ENCODE results near the gene THOP1.

The THOP1 gene

GRCh38 chr19:2802826-2803225 lies 17.5 kb downstream of the THOP1 start:
- Histone ChIP-seq H3K9ac (ENCODE audit: low read length in 5 of 5) (no peak overlapping the region), H3K27ac (ENCODE audit: low read depth, low read length) (no peak overlapping the region), H3K4me3 (ENCODE audit: low read depth in 1 of 5, low read length in 5 of 5) (no peak overlapping the region), H3K36me3 (ENCODE audit: control insufficient read depth in 5 of 5, insufficient read depth in 5 of 5, low read length in 5 of 5) (peaks cover 0 to 76% (median 49%) of the 10 kb centered on the region in 5 donors), H3K27me3 (ENCODE audit: control insufficient read depth in 5 of 5, insufficient read depth in 4 of 5, low read length in 5 of 5) (no peaks in the 10 kb centered on the region), H3K4me1 (ENCODE audit: control insufficient read depth in 5 of 5, insufficient read depth in 5 of 5, low read length in 5 of 5) (no peaks in the 10 kb centered on the region), H3K9me3 (ENCODE audit: control insufficient read depth in 5 of 5, low read length in 5 of 5) (no peaks in the 10 kb centered on the region)

GRCh38 chr19:2803486-2804155 lies 18.3 kb downstream of the THOP1 start:
- peaks cover 0 to 76% (median 50%) of the 10 kb centered on the region in 5 donors for H3K36me3 ChIP-seq (ENCODE audit: control insufficient read depth in 5 of 5, insufficient read depth in 5 of 5, low read length in 5 of 5)

GRCh38 chr19:2804156-2805004 lies 19.1 kb downstream of the THOP1 start:
- H3K9ac ChIP-seq (ENCODE audit: low read length in 5 of 5): no peak overlapping the region
- no peak overlapping the region for H3K27ac ChIP-seq (ENCODE audit: low read depth, low read length)
- no peaks in the 10 kb centered on the region for H3K9me3 ChIP-seq (ENCODE audit: control insufficient read depth in 5 of 5, low read length in 5 of 5)
- no peaks in the 10 kb centered on the region for H3K4me1 ChIP-seq (ENCODE audit: control insufficient read depth in 5 of 5, insufficient read depth in 5 of 5, low read length in 5 of 5)
- H3K4me3 ChIP-seq (ENCODE audit: low read depth in 1 of 5, low read length in 5 of 5): no peak overlapping the region
- peaks cover 0 to 76% (median 56%) of the 10 kb centered on the region in 5 donors for H3K36me3 ChIP-seq (ENCODE audit: control insufficient read depth in 5 of 5, insufficient read depth in 5 of 5, low read length in 5 of 5)
- no peaks in the 10 kb centered on the region for H3K27me3 ChIP-seq (ENCODE audit: control insufficient read depth in 5 of 5, insufficient read depth in 4 of 5, low read length in 5 of 5)

More at GRCh38 chr19:2803486-2804155, 18.3 kb downstream of the THOP1 start:
- H3K27ac ChIP-seq (ENCODE audit: low read depth, low read length): no peak overlapping the region
- no peak overlapping the region for H3K9ac ChIP-seq (ENCODE audit: low read length in 5 of 5)
- no peaks in the 10 kb centered on the region for H3K9me3 ChIP-seq (ENCODE audit: control insufficient read depth in 5 of 5, low read length in 5 of 5)
- H3K4me3 ChIP-seq (ENCODE audit: low read depth in 1 of 5, low read length in 5 of 5): no peak overlapping the region
- no peaks in the 10 kb centered on the region for H3K27me3 ChIP-seq (ENCODE audit: control insufficient read depth in 5 of 5, insufficient read depth in 4 of 5, low read length in 5 of 5)
- H3K4me1 ChIP-seq (ENCODE audit: control insufficient read depth in 5 of 5, insufficient read depth in 5 of 5, low read length in 5 of 5): no peaks in the 10 kb centered on the region

- Histone ChIP-seq H3K27ac (ENCODE audit: low read depth, low read length) (no peak overlapping the region), H3K36me3 (ENCODE audit: control insufficient read depth in 5 of 5, insufficient read depth in 5 of 5, low read length in 5 of 5) (peaks cover 0 to 77% (median 56%) of the 10 kb centered on the region in 5 donors)
These were observed 20.1 kb downstream of the THOP1 start for GRCh38 chr19:2805261-2805900.

DNA sequence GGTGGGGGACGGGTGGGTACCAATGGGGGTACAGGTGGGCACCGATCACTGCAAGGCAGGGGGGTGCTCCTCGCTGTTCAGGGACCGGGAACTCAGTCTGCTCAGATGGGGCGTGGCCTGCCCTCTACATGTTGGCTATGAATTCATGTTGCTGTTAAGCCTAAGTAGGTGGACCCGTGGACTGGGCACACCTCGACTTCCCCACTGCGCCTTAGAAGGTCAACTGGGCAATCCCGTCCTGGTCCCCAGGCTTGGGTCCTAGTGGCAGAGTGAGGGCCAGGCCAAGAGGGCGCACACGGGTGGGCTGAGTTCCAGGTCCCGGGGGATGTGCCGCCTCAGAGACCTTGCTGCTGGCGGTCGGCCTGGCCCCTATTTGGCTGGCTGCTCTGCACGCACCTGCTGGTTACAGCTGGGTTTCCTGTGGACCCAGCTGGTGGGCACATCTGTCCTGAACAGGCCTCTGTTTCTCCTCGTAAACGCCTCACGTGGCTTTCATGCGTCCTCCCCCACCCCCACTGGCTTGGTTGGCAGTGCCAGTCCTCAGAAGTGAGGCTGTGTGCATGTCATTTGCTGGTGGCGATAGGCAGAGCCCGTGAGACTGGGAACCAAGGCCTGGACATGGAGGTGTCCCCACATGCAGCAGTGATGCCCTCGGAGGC lies 20.8 kb downstream of the THOP1 start:
- peaks cover 0 to 77% (median 51%) of the 10 kb centered on the region in 5 donors for H3K36me3 ChIP-seq (ENCODE audit: control insufficient read depth in 5 of 5, insufficient read depth in 5 of 5, low read length in 5 of 5)
- H3K4me3 ChIP-seq (ENCODE audit: low read depth in 1 of 5, low read length in 5 of 5): no peak overlapping the region
- H3K27me3 ChIP-seq (ENCODE audit: control insufficient read depth in 5 of 5, insufficient read depth in 4 of 5, low read length in 5 of 5): no peaks in the 10 kb centered on the region
- H3K27ac ChIP-seq (ENCODE audit: low read depth, low read length): no peak overlapping the region
- H3K9me3 ChIP-seq (ENCODE audit: control insufficient read depth in 5 of 5, low read length in 5 of 5): no peaks in the 10 kb centered on the region
- no peak overlapping the region for H3K9ac ChIP-seq (ENCODE audit: low read length in 5 of 5)
- H3K4me1 ChIP-seq (ENCODE audit: control insufficient read depth in 5 of 5, insufficient read depth in 5 of 5, low read length in 5 of 5): no peaks in the 10 kb centered on the region

More at GRCh38 chr19:2805261-2805900, 20.1 kb downstream of the THOP1 start:
- Histone ChIP-seq H3K4me1 (ENCODE audit: control insufficient read depth in 5 of 5, insufficient read depth in 5 of 5, low read length in 5 of 5) (no peaks in the 10 kb centered on the region), H3K9ac (ENCODE audit: low read length in 5 of 5) (no peak overlapping the region), H3K4me3 (ENCODE audit: low read depth in 1 of 5, low read length in 5 of 5) (no peak overlapping the region), H3K27me3 (ENCODE audit: control insufficient read depth in 5 of 5, insufficient read depth in 4 of 5, low read length in 5 of 5) (no peaks in the 10 kb centered on the region), H3K9me3 (ENCODE audit: control insufficient read depth in 5 of 5, low read length in 5 of 5) (no peaks in the 10 kb centered on the region)

GRCh38 chr19:2806736-2807378 lies 21.6 kb downstream of the THOP1 start:
- Histone ChIP-seq H3K36me3 (ENCODE audit: control insufficient read depth in 5 of 5, insufficient read depth in 5 of 5, low read length in 5 of 5) (peaks cover 0 to 77% (median 56%) of the 10 kb centered on the region in 5 donors), H3K9ac (ENCODE audit: low read length in 5 of 5) (no peak overlapping the region), H3K4me1 (ENCODE audit: control insufficient read depth in 5 of 5, insufficient read depth in 5 of 5, low read length in 5 of 5) (no peaks in the 10 kb centered on the region), H3K27me3 (ENCODE audit: control insufficient read depth in 5 of 5, insufficient read depth in 4 of 5, low read length in 5 of 5) (no peaks in the 10 kb centered on the region), H3K4me3 (ENCODE audit: low read depth in 1 of 5, low read length in 5 of 5) (no peak overlapping the region), H3K9me3 (ENCODE audit: control insufficient read depth in 5 of 5, low read length in 5 of 5) (no peaks in the 10 kb centered on the region), H3K27ac (ENCODE audit: low read depth, low read length) (no peak overlapping the region)

DNA sequence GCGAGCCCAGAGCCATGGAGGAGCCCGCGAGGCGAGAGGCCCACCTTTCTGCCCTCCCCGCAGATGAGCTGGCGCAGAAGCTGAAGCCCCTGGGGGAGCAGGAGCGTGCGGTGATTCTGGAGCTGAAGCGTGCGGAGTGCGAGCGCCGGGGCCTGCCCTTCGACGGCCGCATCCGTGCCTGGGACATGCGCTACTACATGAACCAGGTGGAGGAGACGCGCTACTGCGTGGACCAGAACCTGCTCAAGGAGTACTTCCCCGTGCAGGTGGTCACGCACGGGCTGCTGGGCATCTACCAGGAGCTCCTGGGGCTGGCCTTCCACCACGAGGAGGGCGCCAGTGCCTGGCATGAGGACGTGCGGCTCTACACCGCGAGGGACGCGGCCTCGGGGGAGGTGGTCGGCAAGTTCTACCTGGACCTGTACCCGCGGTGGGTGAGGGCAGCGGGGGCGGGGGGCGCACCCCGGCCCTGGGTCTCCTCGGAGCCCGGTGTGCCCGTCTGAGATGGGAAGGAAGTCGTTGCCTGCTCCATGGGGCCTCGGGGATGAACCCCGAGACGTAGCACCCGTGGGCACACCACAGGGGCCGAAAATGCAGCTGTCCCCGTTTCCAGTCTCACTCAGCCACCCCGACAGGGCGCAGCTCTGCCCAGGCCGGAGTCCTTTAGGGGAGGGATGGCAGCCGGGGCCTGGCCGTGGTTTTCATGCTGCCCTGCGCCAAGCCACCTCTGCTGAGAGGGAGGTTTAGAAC lies 22.3 kb downstream of the THOP1 start:
- no peak overlapping the region for H3K4me3 ChIP-seq (ENCODE audit: low read depth in 1 of 5, low read length in 5 of 5)
- H3K27ac ChIP-seq (ENCODE audit: low read depth, low read length): no peak overlapping the region
- H3K36me3 ChIP-seq (ENCODE audit: control insufficient read depth in 5 of 5, insufficient read depth in 5 of 5, low read length in 5 of 5): peaks cover 0 to 81% (median 60%) of the 10 kb centered on the region in 5 donors
- no peaks in the 10 kb centered on the region for H3K9me3 ChIP-seq (ENCODE audit: control insufficient read depth in 5 of 5, low read length in 5 of 5)
- no peaks in the 10 kb centered on the region for H3K27me3 ChIP-seq (ENCODE audit: control insufficient read depth in 5 of 5, insufficient read depth in 4 of 5, low read length in 5 of 5)
- H3K4me1 ChIP-seq (ENCODE audit: control insufficient read depth in 5 of 5, insufficient read depth in 5 of 5, low read length in 5 of 5): no peaks in the 10 kb centered on the region
- H3K9ac ChIP-seq (ENCODE audit: low read length in 5 of 5): no peak overlapping the region

GRCh38 chr19:2808129-2808941 lies 23.0 kb downstream of the THOP1 start:
- Histone ChIP-seq H3K9ac (ENCODE audit: low read length in 5 of 5) (no peak overlapping the region), H3K9me3 (ENCODE audit: control insufficient read depth in 5 of 5, low read length in 5 of 5) (no peaks in the 10 kb centered on the region), H3K27me3 (ENCODE audit: control insufficient read depth in 5 of 5, insufficient read depth in 4 of 5, low read length in 5 of 5) (no peaks in the 10 kb centered on the region), H3K27ac (ENCODE audit: low read depth, low read length) (no peak overlapping the region), H3K4me3 (ENCODE audit: low read depth in 1 of 5, low read length in 5 of 5) (no peak overlapping the region), H3K36me3 (ENCODE audit: control insufficient read depth in 5 of 5, insufficient read depth in 5 of 5, low read length in 5 of 5) (peaks cover 0 to 80% (median 59%) of the 10 kb centered on the region in 5 donors), H3K4me1 (ENCODE audit: control insufficient read depth in 5 of 5, insufficient read depth in 5 of 5, low read length in 5 of 5) (no peaks in the 10 kb centered on the region)

All from subcutaneous abdominal adipose tissue (tissue), 5 donors.